H1 (cell line): Measurements from ENCODE around the gene SMIM29. TPM values are rescaled to one million over a fixed set of nuclear protein-coding genes. Genes with fewer than 3 reads are reported as not detected.

Experiments used
- CTCF ChIA-PET: fragments of 300-600 bp; sonication (Branson Sonifier 250); formaldehyde crosslinking; loops from one replicate; lab custom pipeline; 2021; ENCODE audit not compliant: partially characterized antibody; lab: Charles Lee
- POLR2A ChIA-PET: fragments of 300-600 bp; sonication (Branson Sonifier 250); formaldehyde crosslinking; loops from one replicate; lab custom pipeline; 2021; ENCODE audit warnings: inconsistent platforms; ENCODE audit not compliant: partially characterized antibody; lab: Charles Lee
- DNase-seq, 2 experiments: peaks; one replicate each; pipeline versions ENCODE4 v3.0.0 to v3.0.0-alpha.2; 2010 to 2022; ENCODE audit warnings: low spot score in 2 of 2, low read depth in 1 of 2, mixed read lengths in 1 of 2
- FAIRE-seq: peaks from 2 replicates; lab custom pipeline; 2011; peaks lifted over from hg19 to GRCh38; lab: Jason Lieb, UNC
- H2AFZ ChIP-seq: 2 replicates; pipeline ENCODE4 v1.8.1; 2012; ENCODE audit warnings: low read length, inconsistent platforms
- H2AK5ac ChIP-seq: 2 replicates; pipeline ENCODE4 v1.6.1; 2013; ENCODE audit warnings: low read depth, low read length
- H2BK120ac ChIP-seq: replicated peaks from 2 replicates; pipeline ENCODE3; 2013; ENCODE audit warnings: low read depth, low read length, inconsistent platforms
- H2BK12ac ChIP-seq: 2 replicates; pipeline ENCODE4 v1.6.1; 2013; ENCODE audit warnings: low read depth, low read length
- H2BK15ac ChIP-seq: 2 replicates; pipeline ENCODE4 v1.6.1; 2013; ENCODE audit warnings: low read length
- H2BK20ac ChIP-seq: 2 replicates; pipeline ENCODE4 v1.6.1; 2013; ENCODE audit warnings: low read length
- H2BK5ac ChIP-seq: 2 replicates; pipeline ENCODE4 v1.6.1; 2013; ENCODE audit warnings: low read depth, low read length
- H3K14ac ChIP-seq: 2 replicates; pipeline ENCODE4 v1.6.1; 2013; ENCODE audit warnings: inconsistent platforms; ENCODE audit not compliant: insufficient read length
- H3K18ac ChIP-seq: 2 replicates; pipeline ENCODE4 v1.6.1; 2013; ENCODE audit warnings: low read length; ENCODE audit errors: extremely low read depth
- H3K23ac ChIP-seq: 2 replicates; pipeline ENCODE4 v1.6.1; 2013; ENCODE audit warnings: inconsistent platforms; ENCODE audit not compliant: insufficient read length
- H3K23me2 ChIP-seq: 2 replicates; pipeline ENCODE4 v1.6.1; 2013; ENCODE audit warnings: low read depth, low read length
- H3K27ac ChIP-seq: 2 replicates; pipeline ENCODE4 v1.6.1; 2011; ENCODE audit warnings: low read depth, low read length, inconsistent platforms
- H3K27me3 ChIP-seq, 4 experiments: replicated peaks in 1 of 4; 1 replicate in 1 of 4; 2 replicates in 3 of 4; pipeline versions ENCODE4 v1.6.1 to v1.8.1; 2011 to 2013; ENCODE audit warnings: low read length in 3 of 4, mild to moderate bottlenecking in 3 of 4, inconsistent platforms in 2 of 4, mixed read lengths in 2 of 4, moderate library complexity in 1 of 4; ENCODE audit not compliant: control insufficient read depth in 3 of 4, insufficient read depth in 3 of 4; ENCODE audit errors: extremely low read depth in 1 of 4
- H3K36me3 ChIP-seq, 4 experiments: 2 replicates each; pipeline versions ENCODE4 v1.6.1 to v1.8.1; 2011 to 2013; ENCODE audit warnings: mild to moderate bottlenecking in 4 of 4, low read length in 3 of 4, moderate library complexity in 2 of 4, control low read depth in 1 of 4, inconsistent platforms in 1 of 4; ENCODE audit not compliant: insufficient read depth in 4 of 4, control insufficient read depth in 2 of 4
- H3K4ac ChIP-seq: replicated peaks from 2 replicates; pipeline ENCODE3; 2013; ENCODE audit warnings: low read length, low read depth, mixed read lengths, inconsistent platforms; ENCODE audit not compliant: insufficient read length
- H3K4me1 ChIP-seq, 4 experiments: replicated peaks in 1 of 4; 1 replicate in 1 of 4; 2 replicates in 3 of 4; pipeline versions ENCODE4 v1.6.1 to v1.8.1; 2011 to 2013; ENCODE audit warnings: low read length in 3 of 4, inconsistent platforms in 2 of 4, mixed read lengths in 1 of 4; ENCODE audit not compliant: insufficient read depth in 4 of 4, control insufficient read depth in 3 of 4
- H3K4me2 ChIP-seq, 2 experiments: 2 replicates each; pipeline versions ENCODE4 v1.6.1 to v1.8.1; 2011 to 2013; ENCODE audit warnings: low read depth in 2 of 2, low read length in 2 of 2, control low read depth in 1 of 2, inconsistent platforms in 1 of 2, mild to moderate bottlenecking in 1 of 2; ENCODE audit not compliant: insufficient read depth in 1 of 2
- H3K4me3 ChIP-seq, 4 experiments: fragments of 200-600, 300-600 bp in 1 of 4; sonication (generic), shearing (Covaris generic), sonication (Bioruptor Twin) in 1 of 4; 2 replicates each; pipeline versions ENCODE4 v1.5.1 to v1.8.1; 2011 to 2016; ENCODE audit warnings: low read length in 4 of 4, low read depth in 3 of 4, control low read depth in 2 of 4, inconsistent platforms in 2 of 4, mild to moderate bottlenecking in 2 of 4, mixed read lengths in 1 of 4, moderate library complexity in 1 of 4; ENCODE audit not compliant: insufficient read depth in 2 of 4; ENCODE audit errors: extremely low read depth in 1 of 4
- H3K56ac ChIP-seq: replicated peaks from 2 replicates; pipeline ENCODE3; 2013; ENCODE audit warnings: low read depth, mild to moderate bottlenecking, mixed read lengths, low read length, inconsistent platforms; ENCODE audit not compliant: insufficient read length
- H3K79me1 ChIP-seq: 2 replicates; pipeline ENCODE4 v1.6.1; 2013; ENCODE audit warnings: low read depth, low read length, control low read depth
- H3K79me2 ChIP-seq, 2 experiments: 2 replicates each; pipeline versions ENCODE4 v1.6.1 to v1.8.1; 2012 to 2013; ENCODE audit warnings: low read length in 2 of 2, mild to moderate bottlenecking in 2 of 2, inconsistent platforms in 1 of 2; ENCODE audit not compliant: insufficient read depth in 2 of 2, control insufficient read depth in 1 of 2
- H3K9ac ChIP-seq, 4 experiments: replicated peaks in 1 of 4; 1 replicate in 1 of 4; 2 replicates in 3 of 4; pipeline versions ENCODE4 v1.6.1 to v1.8.1; 2011 to 2013; ENCODE audit warnings: low read depth in 3 of 4, low read length in 3 of 4, control low read depth in 2 of 4, mild to moderate bottlenecking in 2 of 4, moderate library complexity in 2 of 4, inconsistent platforms in 1 of 4; ENCODE audit errors: extremely low read depth in 1 of 4
- H3K9me3 ChIP-seq, 2 experiments: 2 replicates each; pipeline versions ENCODE4 v1.6.1 to v1.8.1; 2012 to 2013; ENCODE audit warnings: mild to moderate bottlenecking in 2 of 2, moderate library complexity in 2 of 2, control low read depth in 1 of 2, inconsistent platforms in 1 of 2, low read depth in 1 of 2, low read length in 1 of 2, mixed read lengths in 1 of 2; ENCODE audit not compliant: insufficient read depth in 2 of 2
- H4K20me1 ChIP-seq, 2 experiments: replicated peaks in 1 of 2; 2 replicates each; pipeline versions ENCODE3 to v1.8.1; 2011 to 2013; ENCODE audit warnings: inconsistent platforms in 2 of 2, low read length in 2 of 2, mild to moderate bottlenecking in 1 of 2; ENCODE audit not compliant: insufficient read depth in 2 of 2, control insufficient read depth in 1 of 2
- H4K5ac ChIP-seq: 2 replicates; pipeline ENCODE4 v1.6.1; 2013; ENCODE audit warnings: low read length, low read depth, mixed read lengths, inconsistent platforms; ENCODE audit not compliant: insufficient read length
- H4K8ac ChIP-seq: 2 replicates; pipeline ENCODE4 v1.8.0; 2013; ENCODE audit warnings: mild to moderate bottlenecking, moderate library complexity, low read length, inconsistent platforms; ENCODE audit not compliant: insufficient read depth; ENCODE audit errors: extremely low read depth
- H4K91ac ChIP-seq: replicated peaks from 2 replicates; pipeline ENCODE3; 2013; ENCODE audit warnings: low read length, mixed read lengths, inconsistent platforms; ENCODE audit not compliant: insufficient read length
- ATF3 ChIP-seq: IDR thresholded peaks from 2 replicates; pipeline ENCODE4 v1.6.1; 2011; ENCODE audit warnings: low read depth, mild to moderate bottlenecking, low read length; ENCODE audit not compliant: insufficient read depth
- BCL11A ChIP-seq, 2 experiments: IDR thresholded peaks; one replicate each; pipeline ENCODE4 v1.6.1; 2011; ENCODE audit warnings: low read depth in 2 of 2, low read length in 2 of 2, mild to moderate bottlenecking in 2 of 2
- CEBPB ChIP-seq: IDR thresholded peaks from 2 replicates; pipeline ENCODE4 v1.6.1; 2012; ENCODE audit warnings: low read depth, low read length
- SRF ChIP-seq: IDR thresholded peaks from 2 replicates; pipeline ENCODE4 v1.6.1; 2011; ENCODE audit warnings: mild to moderate bottlenecking, low read depth, low read length, moderate library complexity
- TEAD4 ChIP-seq: IDR thresholded peaks from 2 replicates; pipeline ENCODE4 v1.6.1; 2012; ENCODE audit warnings: low read depth, low read length, inconsistent platforms, mixed read lengths
- WGBS, 2 experiments: shearing (Covaris generic) in 1 of 2; methylation state at CpG; one replicate each; pipeline versions ENCODE4 v1.1.6 to v1.1.7; 2013 to 2015; ENCODE audit warnings: low lambda C conversion rate in 2 of 2, mixed read lengths in 2 of 2, inconsistent platforms in 1 of 2, low coverage in 1 of 2, missing lambda C conversion rate in 1 of 2; ENCODE audit not compliant: insufficient replicate concordance in 2 of 2, insufficient coverage in 1 of 2, insufficient read length in 1 of 2; ENCODE audit errors: extremely low coverage in 1 of 2, missing lambda C conversion rate in 1 of 2; 5-methylcytosine and 5-hydroxymethylcytosine counted together
- polyA plus RNA-seq, 7 experiments: library from polyadenylated mRNA; depleted of rRNA in 3 of 7; stranded (reverse) in 5 of 7; unstranded in 2 of 7; fragments of >200 nt in 5 of 7; fragments of 200-250 nt in 2 of 7; gene quantifications; 1 replicate in 5 of 7; 2 replicates in 1 of 7; 4 replicates in 1 of 7; pipeline versions ENCODE4 v1.2.1 to v1.2.3, GENCODE V29; 2011 to 2013; ENCODE audit warnings: missing spikeins in 2 of 7, mixed read lengths in 2 of 7
- total RNA-seq: library from RNA; stranded (reverse); fragmentation: NEBNext Ultra II Directional; extraction: Animal tissue kit (Norgen Biotek cat#: 25700); gene quantifications from 2 replicates; pipeline ENCODE4 v1.2.1, GENCODE V29; 2021

Gene SMIM29
- total and polyA plus RNA-seq, 2 of the 8 experiments (the other 6 are each of a cell fraction or from before 2014, with no cell fraction given) = 7.0 to 22.4 TPM

- TF ChIP-seq BCL11A (IDR thresholded peaks at IDR 0.05; ENCODE audit: low read depth in 2 of 2, low read length in 2 of 2) = no peak
- no peak for TF ChIP-seq CEBPB
- no peak for TF ChIP-seq SRF
- TF ChIP-seq ATF3 = no peak
- TF ChIP-seq TEAD4 = no peak
- Histone ChIP-seq H4K5ac (no peak overlapping the region), H3K9me3 (no peaks in the 10 kb centered on the region), H3K18ac (no peak overlapping the region), H3K4ac (no peak overlapping the region), H3K23me2 (no peaks in the 10 kb centered on the region), H3K36me3 (no peaks in the 10 kb centered on the region), H3K14ac (no peak overlapping the region), H3K27me3 (no peaks in the 10 kb centered on the region), H4K91ac (no peak overlapping the region), H2BK5ac (no peak overlapping the region), H2BK120ac (no peak overlapping the region), H2BK15ac (no peak overlapping the region), H4K20me1 (no peaks in the 10 kb centered on the region), H2BK20ac (no peak overlapping the region), H3K4me2 (no peak overlapping the region), H2AFZ (no peak overlapping the region), H3K9ac (no peak overlapping the region), H2BK12ac (no peak overlapping the region), H2AK5ac (no peak overlapping the region), H3K4me3 (no peak overlapping the region), H3K79me1 (no peaks in the 10 kb centered on the region), H3K56ac (no peak overlapping the region), H3K79me2 (no peaks in the 10 kb centered on the region), H3K23ac (no peak overlapping the region), H3K4me1 (no peaks in the 10 kb centered on the region), H4K8ac (no peak overlapping the region), H3K27ac (no peak overlapping the region)
- POLR2A ChIA-PET = interaction anchor here (1.0 to 1.1 kb wide), 2 partner anchors 66 to 138 kb away, joined by 3 read pairs; no protein-coding TSS in a partner anchor
- CTCF ChIA-PET = interaction anchor here (2.0 kb wide), 1 partner anchor 120 kb away, joined by 7 read pairs; no protein-coding TSS in a partner anchor
- DNase-seq = no peak
- 87% methylated on average over 3 of the region's 3 CpGs; no CpG with 5 or more reads in 1 of the 2 experiments for WGBS, 2 experiments
- no peak for FAIRE-seq
Observed at GRCh38 chr6:34275128-34275804, 26.5 kb upstream of the SMIM29 start.
